Measurements from ENCODE around the gene FGR. TPM values are rescaled to one million over a fixed set of nuclear protein-coding genes. Genes with fewer than 3 reads are reported as not detected.

FGR gene
- polyA plus RNA-seq, 1 donor (not counting 4 experiments of a cell fraction or from before 2014, with no cell fraction given): 0.04 TPM

- no peaks in the 10 kb centered on the region for H4K20me1 ChIP-seq (ENCODE audit: control insufficient read depth, extremely low read depth, insufficient read depth, low read length)
- H2AFZ ChIP-seq (ENCODE audit: control insufficient read depth, low read length): no peak overlapping the region
- H3K4me3 ChIP-seq (ENCODE audit: control insufficient read depth in 2 of 3, extremely low read depth in 1 of 3, insufficient read depth in 2 of 3, low read depth in 1 of 3, low read length in 3 of 3): no peak overlapping the region
- H3K9me3 ChIP-seq (ENCODE audit: control insufficient read depth, low read depth, low read length): no peaks in the 10 kb centered on the region
- DNase-seq (ENCODE audit: low read depth, low spot score) (no peak), FAIRE-seq (no peak)
- H3K27ac ChIP-seq (ENCODE audit: control insufficient read depth, insufficient read depth, low read length): no peak overlapping the region
- dilution Hi-C loops (cut with MboI; ENCODE audit: extremely low pct_ligation_motif_present, low sequenced_read_pairs): no loop called here
- H3K36me3 ChIP-seq (ENCODE audit: control insufficient read depth in 2 of 2, extremely low read depth in 1 of 2, insufficient read depth in 2 of 2, low read length in 2 of 2): no peaks in the 10 kb centered on the region
- H3K4me2 ChIP-seq (ENCODE audit: control insufficient read depth, extremely low read depth, insufficient read depth, low read depth, low read length): no peak overlapping the region
- TF ChIP-seq EZH2 (IDR thresholded peaks at IDR 0.05; ENCODE audit: low read length): no peak
- TF ChIP-seq CTCF (optimal IDR thresholded peaks at IDR 0.05 in 1 of 3, IDR thresholded peaks at IDR 0.05 in 1 of 3, conservative IDR thresholded peaks at IDR 0.05 in 1 of 3; ENCODE audit: extremely low read depth in 1 of 3, insufficient read depth in 2 of 3, low read length in 3 of 3): no peak
- no peaks in the 10 kb centered on the region for H3K79me2 ChIP-seq (ENCODE audit: control insufficient read depth, insufficient read depth, low read length)
- no peak overlapping the region for H3K9ac ChIP-seq (ENCODE audit: control insufficient read depth, extremely low read depth, insufficient read depth, low read length)
- H3K9me1 ChIP-seq (ENCODE audit: control insufficient read depth, extremely low read depth, insufficient read depth, low read length): no peaks in the 10 kb centered on the region
- H3K4me1 ChIP-seq (ENCODE audit: control insufficient read depth, extremely low read depth, insufficient read depth, low read length): peaks cover 10% of the 10 kb centered on the region
- no peaks in the 10 kb centered on the region for H3K27me3 ChIP-seq (ENCODE audit: control insufficient read depth, extremely low read depth, insufficient read depth, low read length)
Measured at GRCh38 chr1:27623327-27624212, 11.4 kb downstream of the FGR start.

- Histone ChIP-seq H2AFZ (ENCODE audit: control insufficient read depth, low read length) (no peak overlapping the region), H3K79me2 (ENCODE audit: control insufficient read depth, insufficient read depth, low read length) (no peaks in the 10 kb centered on the region), H3K4me1 (ENCODE audit: control insufficient read depth, extremely low read depth, insufficient read depth, low read length) (peaks cover 10% of the 10 kb centered on the region), H3K9ac (ENCODE audit: control insufficient read depth, extremely low read depth, insufficient read depth, low read length) (no peak overlapping the region), H3K4me2 (ENCODE audit: control insufficient read depth, extremely low read depth, insufficient read depth, low read depth, low read length) (no peak overlapping the region), H3K27me3 (ENCODE audit: control insufficient read depth, extremely low read depth, insufficient read depth, low read length) (no peaks in the 10 kb centered on the region), H3K4me3 (ENCODE audit: control insufficient read depth in 2 of 3, extremely low read depth in 1 of 3, insufficient read depth in 2 of 3, low read depth in 1 of 3, low read length in 3 of 3) (no peak overlapping the region), H3K36me3 (ENCODE audit: control insufficient read depth in 2 of 2, extremely low read depth in 1 of 2, insufficient read depth in 2 of 2, low read length in 2 of 2) (no peaks in the 10 kb centered on the region), H3K9me3 (ENCODE audit: control insufficient read depth, low read depth, low read length) (no peaks in the 10 kb centered on the region), H4K20me1 (ENCODE audit: control insufficient read depth, extremely low read depth, insufficient read depth, low read length) (no peaks in the 10 kb centered on the region), H3K27ac (ENCODE audit: control insufficient read depth, insufficient read depth, low read length) (no peak overlapping the region), H3K9me1 (ENCODE audit: control insufficient read depth, extremely low read depth, insufficient read depth, low read length) (no peaks in the 10 kb centered on the region)
- dilution Hi-C loops (cut with MboI; ENCODE audit: extremely low pct_ligation_motif_present, low sequenced_read_pairs): no loop called here
- FAIRE-seq: no peak
- no peak for DNase-seq (ENCODE audit: low read depth, low spot score)
- no peak for TF ChIP-seq CTCF (optimal IDR thresholded peaks at IDR 0.05 in 1 of 3, IDR thresholded peaks at IDR 0.05 in 1 of 3, conservative IDR thresholded peaks at IDR 0.05 in 1 of 3; ENCODE audit: extremely low read depth in 1 of 3, insufficient read depth in 2 of 3, low read length in 3 of 3)
- TF ChIP-seq EZH2 (IDR thresholded peaks at IDR 0.05; ENCODE audit: low read length): no peak
Measured at GRCh38 chr1:27622828-27623227, 12.2 kb downstream of the FGR start.

Measured in keratinocyte (primary cell).